A549 (cell line): ENCODE data around the gene DCTN3.

ENCODE experiments used
- BHLHE40 ChIP-seq: IDR thresholded peaks from 2 replicates; pipeline ENCODE4 v1.6.1; 2012; ENCODE audit warnings: low read depth, low read length, inconsistent platforms
- CTCF ChIP-seq: fragments of >200 bp; sonication (Bioruptor Twin); formaldehyde crosslinking; IDR thresholded peaks from 3 replicates; pipeline ENCODE4 v1.5.1; 2016
- PHF8 ChIP-seq: fragments of 200-600 bp; sonication (generic); IDR thresholded peaks from 2 replicates; pipeline ENCODE4 v1.6.1; 2016; ENCODE audit warnings: low read depth, mild to moderate bottlenecking, antibody characterized with exemption, moderate library complexity, borderline replicate concordance

GRCh38 chr9:34647651-34648050 lies 27.4 kb upstream of the DCTN3 start:
- TF ChIP-seq CTCF (no peak), BHLHE40 (no peak), PHF8 (no peak)
